Hepatocyte (in vitro differentiated cells): ENCODE measurements around the gene EHMT2.

ENCODE experiments used
- CTCF ChIP-seq: fragments of 200-600 bp; sonication (generic); IDR thresholded peaks from 2 replicates; pipeline ENCODE4 v1.5.1; 2016; ENCODE audit warnings: antibody characterized with exemption, mild to moderate bottlenecking; ENCODE audit not compliant: poor library complexity
- EZH2 ChIP-seq: fragments of 200-600 bp; sonication (generic); IDR thresholded peaks from 2 replicates; pipeline ENCODE4 v1.6.1; 2016; ENCODE audit warnings: antibody characterized with exemption, mild to moderate bottlenecking, borderline replicate concordance

GRCh38 chr6:31897612-31898382 is at the start of gene EHMT2:
- TF ChIP-seq EZH2 (no peak), CTCF (no peak)
